ENCODE measurements around the gene WDR72. TPM values are rescaled to one million over a fixed set of nuclear protein-coding genes. Genes with fewer than 3 reads are reported as not detected.

The WDR72 gene
- total and polyA plus RNA-seq, 2 of the 13 experiments (the other 11 are each of a cell fraction or from before 2014, with no cell fraction given) = 0.21 to 0.60 TPM

- intact Hi-C loops (cut with micrococcal nuclease; ENCODE audit: unreplicated experiment) (no loop called here), in situ Hi-C loops (cut with HindIII; ENCODE audit: extremely low pct_ligation_motif_present, low pct_unique_long_range_greater_than_20kb) (loop anchor here (25.0 kb wide), 1 partner anchor 368 kb away; no protein-coding TSS in a partner anchor)
- Histone ChIP-seq H3K27me3 (ENCODE audit: control insufficient read depth in 1 of 2, insufficient read depth in 2 of 2, low read length in 2 of 2) (no peaks in the 10 kb centered on the region), H2AFZ (ENCODE audit: low read length) (no peak overlapping the region), H3K4me2 (ENCODE audit: low read depth, low read length) (no peak overlapping the region), H3K4me3 (replicated peaks in 1 of 3; ENCODE audit: insufficient read depth in 1 of 3, low read depth in 2 of 3, low read length in 3 of 3) (no peak overlapping the region), H3K36me3 (replicated peaks in 1 of 2; ENCODE audit: control insufficient read depth in 1 of 2, insufficient read depth in 2 of 2, low read length in 2 of 2) (no peaks in the 10 kb centered on the region), H4K20me1 (ENCODE audit: insufficient read depth, low read length) (no peaks in the 10 kb centered on the region), H3K9ac (ENCODE audit: insufficient read depth, low read depth, low read length) (no peak overlapping the region), H3K4me1 (ENCODE audit: insufficient read depth, low read length) (peaks cover 18% of the 10 kb centered on the region), H3K27ac (ENCODE audit: extremely low read length, insufficient read depth, low read length) (no peak overlapping the region), H3K9me3 (ENCODE audit: low read length) (no peaks in the 10 kb centered on the region), H3K79me2 (ENCODE audit: insufficient read depth, low read length) (no peaks in the 10 kb centered on the region)
- no peak for TF ChIP-seq ZNF329 (CRISPR knock-in tag; IDR thresholded peaks at IDR 0.05; ENCODE audit: low read depth)
- TF ChIP-seq KMT2A (CRISPR knock-in tag; IDR thresholded peaks at IDR 0.05) = no peak
- TF ChIP-seq ZNF574 (CRISPR knock-in tag; IDR thresholded peaks at IDR 0.05) = no peak
- TF ChIP-seq SMAD1 (CRISPR knock-in tag; IDR thresholded peaks at IDR 0.05; ENCODE audit: borderline replicate concordance, low read depth) = no peak
- BruUV-seq (replicated peaks) = no TSS peak
- POLR2A ChIA-PET = interaction anchor here (1.4 kb wide), 1 partner anchor 16 kb away, joined by 5 read pairs; no protein-coding TSS in a partner anchor
- 93% methylated on average over 2 of the region's 2 CpGs for WGBS (ENCODE audit: low lambda C conversion rate)
- FAIRE-seq = no peak
- no peak for DNase-seq (ENCODE audit: low spot score)
- CTCF ChIA-PET (ENCODE audit: low intra/inter-chr PET ratio, low total read pairs) = no interaction called here
- ATAC-seq = no peak
These were observed 290.0 kb downstream of the WDR72 start for GRCh38 chr15:53469422-53469821.

Small RNA genes lying within 50 kb of the gene (small RNA-seq; reads per million reads assigned to genes)
- gene RNU2-53P (ENCODE audit: insufficient read depth in 2 of 3, insufficient read length in 3 of 3, low read depth in 2 of 3, low replicate concordance in 1 of 3) = 0 reads per million in 3 experiments
- gene RNU6-449P (ENCODE audit: insufficient read depth in 2 of 3, insufficient read length in 3 of 3, low read depth in 2 of 3, low replicate concordance in 1 of 3) = 0 reads per million in 3 experiments

Other genes starting within 250 kb of the WDR72 start
- gene UNC13C, start 218.8 kb upstream of the WDR72 start, total RNA-seq (2016; rRNA removed; fragmentation: Illumina TruSeq; extraction: Trizol) = 0.03 and 0.04 TPM in 2 replicates
- not detected in 2 replicates for gene UNC13C, start 218.8 kb upstream of the WDR72 start, polyA plus RNA-seq (2011; rRNA removed)

Data from HepG2 (cell line).